Kidney epithelial cell (primary cell): ENCODE results near the gene TLCD2. TPM values are rescaled to one million over a fixed set of nuclear protein-coding genes. Genes with fewer than 3 reads are reported as not detected.
A peak's percentile ranks its signal among the peaks of the same experiment; 100 is the strongest.

Source experiments
- DNase-seq: peaks from one replicate; pipeline ENCODE4 v3.0.0-alpha.2; 2010; ENCODE audit warnings: low read depth
- H3K27me3 ChIP-seq: 2 replicates; pipeline ENCODE4 v1.6.0; 2011; ENCODE audit warnings: low read length; ENCODE audit not compliant: control insufficient read depth, insufficient read depth
- H3K36me3 ChIP-seq: 2 replicates; pipeline ENCODE4 v1.5.1; 2011; ENCODE audit warnings: low read length; ENCODE audit not compliant: control insufficient read depth, insufficient read depth
- H3K4me3 ChIP-seq: 2 replicates; pipeline ENCODE4 v1.5.1; 2011; ENCODE audit warnings: low read depth, mild to moderate bottlenecking, control low read depth, low read length
- CTCF ChIP-seq: IDR thresholded peaks from 2 replicates; pipeline ENCODE4 v1.5.1; 2011; ENCODE audit warnings: mild to moderate bottlenecking, moderate library complexity, low read length, control low read depth, inconsistent platforms; ENCODE audit not compliant: insufficient read depth, poor library complexity, severe bottlenecking
- total RNA-seq: library from RNA; depleted of rRNA; stranded (reverse); fragments of >200 nt; gene quantifications from 2 replicates; pipeline ENCODE4 v1.2.3, GENCODE V29; 2015

The TLCD2 gene
- 1.8 and 1.9 TPM in 2 replicates for total RNA-seq

DNA sequence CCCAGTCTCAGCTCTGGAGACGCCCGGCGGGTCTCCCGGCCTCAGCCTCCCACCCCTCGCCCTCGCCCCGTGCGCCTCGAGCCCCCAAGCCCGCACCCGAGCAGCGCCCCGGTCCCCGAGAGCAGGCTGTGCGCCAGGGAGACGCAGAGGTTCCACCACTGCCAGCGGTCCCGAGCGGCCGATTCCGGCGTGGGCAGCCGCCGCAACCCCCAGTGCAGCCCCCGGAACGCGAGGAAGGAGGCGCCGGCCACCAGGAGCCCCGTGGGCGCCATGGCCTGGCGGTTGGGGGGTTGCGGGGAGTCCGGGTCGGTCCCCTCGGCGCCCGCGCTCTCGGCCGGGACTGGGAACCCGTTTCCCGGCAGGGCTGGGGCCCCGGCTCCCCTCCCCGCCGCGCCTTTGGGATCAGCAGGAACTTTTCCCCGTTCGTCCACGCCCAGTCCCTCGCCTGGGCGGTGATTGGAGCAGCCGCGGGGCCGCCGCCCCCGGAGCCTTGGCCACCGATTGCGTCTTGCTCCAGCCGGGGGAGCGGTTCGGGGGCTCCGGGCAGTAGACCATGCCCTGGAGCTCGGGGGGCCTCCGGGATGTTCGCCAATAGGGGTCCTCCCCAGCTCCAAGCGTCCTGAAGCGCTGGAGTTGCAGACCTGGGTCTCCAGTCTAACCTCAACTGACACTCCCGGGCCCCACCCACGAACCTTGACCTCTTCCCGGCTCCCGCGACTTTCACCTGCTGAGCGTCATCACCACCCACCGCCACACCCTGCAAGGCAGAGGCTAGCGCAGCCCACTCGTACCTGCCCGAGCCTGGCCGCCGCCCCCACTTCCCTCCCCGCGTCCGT is at the start of gene TLCD2:
TSS of gene TLCD2 (minus strand) at position 407 of the 836 bp plus-strand sequence. CDS start at position 272, 135 bp downstream.
- Histone ChIP-seq H3K36me3 (peaks cover 11% of the 10 kb centered on the region), H3K4me3 (peak within 1 kb of the TSS; percentile 70), H3K27me3 (no peaks in the 10 kb centered on the region)
- no peak for TF ChIP-seq CTCF
- DNase-seq, result no peak

- TF ChIP-seq CTCF, result no peak
- H3K36me3 ChIP-seq, result no peaks in the 10 kb centered on the region
- no peaks in the 10 kb centered on the region for H3K27me3 ChIP-seq
- DNase-seq, result no peak
- H3K4me3 ChIP-seq, result no peak overlapping the region
These were observed 49.4 kb upstream of the TLCD2 start for GRCh38 chr17:1759529-1759928.

GRCh38 chr17:1758807-1759206 is 48.6 kb upstream of the TLCD2 start:
- H3K4me3 ChIP-seq, result no peak overlapping the region
- no peaks in the 10 kb centered on the region for H3K36me3 ChIP-seq
- DNase-seq, result no peak
- no peak for TF ChIP-seq CTCF
- no peaks in the 10 kb centered on the region for H3K27me3 ChIP-seq

GRCh38 chr17:1755827-1756262 is 45.7 kb upstream of the TLCD2 start:
- Histone ChIP-seq H3K36me3 (no peaks in the 10 kb centered on the region), H3K27me3 (no peaks in the 10 kb centered on the region), H3K4me3 (no peak overlapping the region)
- no peak for DNase-seq
- TF ChIP-seq CTCF, result no peak

GRCh38 chr17:1755252-1755826 is 45.2 kb upstream of the TLCD2 start:
- no peaks in the 10 kb centered on the region for H3K36me3 ChIP-seq
- no peak for DNase-seq
- H3K4me3 ChIP-seq, result no peak overlapping the region
- no peak for TF ChIP-seq CTCF
- no peaks in the 10 kb centered on the region for H3K27me3 ChIP-seq
